ENCODE measurements around the gene YEATS4. TPM values are rescaled to one million over a fixed set of nuclear protein-coding genes. Genes with fewer than 3 reads are reported as not detected.
A peak's percentile ranks its signal among the peaks of the same experiment; 100 is the strongest.

The YEATS4 gene
- total and polyA plus RNA-seq, 2 experiments from 2014 or later: 64.7 to 90.5 TPM

DNA sequence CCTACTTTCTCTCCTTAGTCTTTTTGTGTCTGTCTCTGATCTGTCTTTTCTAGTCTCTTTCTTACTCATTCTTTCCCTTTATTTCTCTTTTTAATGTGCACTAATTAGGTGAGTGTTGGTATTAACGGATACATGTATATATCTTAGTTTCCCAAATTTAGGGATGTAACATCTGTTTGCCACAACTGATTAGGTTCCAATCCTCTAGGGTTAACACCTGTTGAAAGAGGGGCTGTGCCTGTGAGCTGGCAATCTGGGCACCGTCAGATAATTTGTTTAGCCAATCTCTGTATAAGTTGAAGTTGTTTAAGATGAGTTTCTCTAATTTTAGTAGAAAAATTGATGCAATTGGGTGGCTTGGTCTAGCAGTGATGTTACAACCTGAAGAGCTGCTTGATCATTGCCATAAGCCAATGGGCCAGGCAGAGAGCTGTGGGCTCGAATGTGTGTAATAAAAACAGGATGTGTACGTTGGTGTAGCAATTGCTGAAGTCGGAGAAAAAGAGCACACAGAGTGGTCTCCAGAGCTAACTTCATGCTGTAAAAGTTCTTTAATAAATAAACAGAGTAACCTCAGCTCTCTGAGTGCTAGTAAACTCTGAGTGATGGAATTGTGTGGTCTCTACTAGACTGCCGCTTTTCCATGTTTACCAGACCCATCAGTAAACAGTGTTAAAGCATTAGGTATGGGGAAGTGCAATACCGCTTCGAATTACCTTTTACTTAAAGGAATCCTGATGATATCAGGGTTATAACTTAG lies 29.7 kb upstream of the YEATS4 start:
- DNase-seq (ENCODE audit: low spot score) (no peak), ATAC-seq (no peak)
- no peaks in the 10 kb centered on the region for H4K20me1 ChIP-seq (replicated peaks; ENCODE audit: insufficient read depth)
- H3F3A ChIP-seq (replicated peaks; ENCODE audit: low read depth): 0 out of 2 replicates have a peak, but pooled peaks cover 4% of the 10 kb centered on the region
- no peaks in the 10 kb centered on the region for H3K36me3 ChIP-seq (ENCODE audit: insufficient read depth)
- TF ChIP-seq CREB1 (CRISPR knock-in tag; IDR thresholded peaks at IDR 0.05; ENCODE audit: low read depth) (no peak), EZH2phosphoT487 (IDR thresholded peaks at IDR 0.05; ENCODE audit: unreplicated experiment) (no peak), EZH2 (IDR thresholded peaks at IDR 0.05; ENCODE audit: low read depth, unreplicated experiment) (no peak), ZNF331 (CRISPR knock-in tag; IDR thresholded peaks at IDR 0.05; ENCODE audit: low read depth) (no peak), NANOG (IDR thresholded peaks at IDR 0.05; ENCODE audit: borderline replicate concordance) (no peak), JUNB (IDR thresholded peaks at IDR 0.05; ENCODE audit: unreplicated experiment) (no peak), POLR2AphosphoS5 (IDR thresholded peaks at IDR 0.05; ENCODE audit: low read depth) (no peak), STAT1 (IDR thresholded peaks at IDR 0.05; ENCODE audit: unreplicated experiment) (no peak), ZNF114 (CRISPR knock-in tag; IDR thresholded peaks at IDR 0.05) (no peak)
- TF ChIP-seq, protein P1, sequence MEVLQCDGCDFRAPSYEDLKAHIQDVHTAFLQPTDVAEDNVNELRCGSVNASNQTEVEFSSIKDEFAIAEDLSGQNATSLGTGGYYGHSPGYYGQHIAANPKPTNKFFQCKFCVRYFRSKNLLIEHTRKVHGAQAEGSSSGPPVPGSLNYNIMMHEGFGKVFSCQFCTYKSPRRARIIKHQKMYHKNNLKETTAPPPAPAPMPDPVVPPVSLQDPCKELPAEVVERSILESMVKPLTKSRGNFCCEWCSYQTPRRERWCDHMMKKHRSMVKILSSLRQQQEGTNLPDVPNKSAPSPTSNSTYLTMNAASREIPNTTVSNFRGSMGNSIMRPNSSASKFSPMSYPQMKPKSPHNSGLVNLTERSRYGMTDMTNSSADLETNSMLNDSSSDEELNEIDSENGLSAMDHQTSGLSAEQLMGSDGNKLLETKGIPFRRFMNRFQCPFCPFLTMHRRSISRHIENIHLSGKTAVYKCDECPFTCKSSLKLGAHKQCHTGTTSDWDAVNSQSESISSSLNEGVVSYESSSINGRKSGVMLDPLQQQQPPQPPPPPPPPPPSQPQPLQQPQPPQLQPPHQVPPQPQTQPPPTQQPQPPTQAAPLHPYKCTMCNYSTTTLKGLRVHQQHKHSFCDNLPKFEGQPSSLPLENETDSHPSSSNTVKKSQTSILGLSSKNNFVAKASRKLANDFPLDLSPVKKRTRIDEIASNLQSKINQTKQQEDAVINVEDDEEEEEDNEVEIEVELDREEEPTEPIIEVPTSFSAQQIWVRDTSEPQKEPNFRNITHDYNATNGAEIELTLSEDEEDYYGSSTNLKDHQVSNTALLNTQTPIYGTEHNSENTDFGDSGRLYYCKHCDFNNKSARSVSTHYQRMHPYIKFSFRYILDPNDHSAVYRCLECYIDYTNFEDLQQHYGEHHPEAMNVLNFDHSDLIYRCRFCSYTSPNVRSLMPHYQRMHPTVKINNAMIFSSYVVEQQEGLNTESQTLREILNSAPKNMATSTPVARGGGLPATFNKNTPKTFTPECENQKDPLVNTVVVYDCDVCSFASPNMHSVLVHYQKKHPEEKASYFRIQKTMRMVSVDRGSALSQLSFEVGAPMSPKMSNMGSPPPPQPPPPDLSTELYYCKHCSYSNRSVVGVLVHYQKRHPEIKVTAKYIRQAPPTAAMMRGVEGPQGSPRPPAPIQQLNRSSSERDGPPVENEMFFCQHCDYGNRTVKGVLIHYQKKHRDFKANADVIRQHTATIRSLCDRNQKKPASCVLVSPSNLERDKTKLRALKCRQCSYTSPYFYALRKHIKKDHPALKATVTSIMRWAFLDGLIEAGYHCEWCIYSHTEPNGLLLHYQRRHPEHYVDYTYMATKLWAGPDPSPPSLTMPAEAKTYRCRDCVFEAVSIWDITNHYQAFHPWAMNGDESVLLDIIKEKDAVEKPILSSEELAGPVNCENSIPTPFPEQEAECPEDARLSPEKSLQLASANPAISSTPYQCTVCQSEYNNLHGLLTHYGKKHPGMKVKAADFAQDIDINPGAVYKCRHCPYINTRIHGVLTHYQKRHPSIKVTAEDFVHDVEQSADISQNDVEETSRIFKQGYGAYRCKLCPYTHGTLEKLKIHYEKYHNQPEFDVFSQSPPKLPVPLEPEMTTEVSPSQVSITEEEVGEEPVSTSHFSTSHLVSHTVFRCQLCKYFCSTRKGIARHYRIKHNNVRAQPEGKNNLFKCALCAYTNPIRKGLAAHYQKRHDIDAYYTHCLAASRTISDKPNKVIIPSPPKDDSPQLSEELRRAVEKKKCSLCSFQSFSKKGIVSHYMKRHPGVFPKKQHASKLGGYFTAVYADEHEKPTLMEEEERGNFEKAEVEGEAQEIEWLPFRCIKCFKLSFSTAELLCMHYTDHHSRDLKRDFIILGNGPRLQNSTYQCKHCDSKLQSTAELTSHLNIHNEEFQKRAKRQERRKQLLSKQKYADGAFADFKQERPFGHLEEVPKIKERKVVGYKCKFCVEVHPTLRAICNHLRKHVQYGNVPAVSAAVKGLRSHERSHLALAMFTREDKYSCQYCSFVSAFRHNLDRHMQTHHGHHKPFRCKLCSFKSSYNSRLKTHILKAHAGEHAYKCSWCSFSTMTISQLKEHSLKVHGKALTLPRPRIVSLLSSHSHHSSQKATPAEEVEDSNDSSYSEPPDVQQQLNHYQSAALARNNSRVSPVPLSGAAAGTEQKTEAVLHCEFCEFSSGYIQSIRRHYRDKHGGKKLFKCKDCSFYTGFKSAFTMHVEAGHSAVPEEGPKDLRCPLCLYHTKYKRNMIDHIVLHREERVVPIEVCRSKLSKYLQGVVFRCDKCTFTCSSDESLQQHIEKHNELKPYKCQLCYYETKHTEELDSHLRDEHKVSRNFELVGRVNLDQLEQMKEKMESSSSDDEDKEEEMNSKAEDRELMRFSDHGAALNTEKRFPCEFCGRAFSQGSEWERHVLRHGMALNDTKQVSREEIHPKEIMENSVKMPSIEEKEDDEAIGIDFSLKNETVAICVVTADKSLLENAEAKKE (CRISPR knock-in tag; IDR thresholded peaks at IDR 0.05): no peak
- TF ChIP-seq, protein P2, sequence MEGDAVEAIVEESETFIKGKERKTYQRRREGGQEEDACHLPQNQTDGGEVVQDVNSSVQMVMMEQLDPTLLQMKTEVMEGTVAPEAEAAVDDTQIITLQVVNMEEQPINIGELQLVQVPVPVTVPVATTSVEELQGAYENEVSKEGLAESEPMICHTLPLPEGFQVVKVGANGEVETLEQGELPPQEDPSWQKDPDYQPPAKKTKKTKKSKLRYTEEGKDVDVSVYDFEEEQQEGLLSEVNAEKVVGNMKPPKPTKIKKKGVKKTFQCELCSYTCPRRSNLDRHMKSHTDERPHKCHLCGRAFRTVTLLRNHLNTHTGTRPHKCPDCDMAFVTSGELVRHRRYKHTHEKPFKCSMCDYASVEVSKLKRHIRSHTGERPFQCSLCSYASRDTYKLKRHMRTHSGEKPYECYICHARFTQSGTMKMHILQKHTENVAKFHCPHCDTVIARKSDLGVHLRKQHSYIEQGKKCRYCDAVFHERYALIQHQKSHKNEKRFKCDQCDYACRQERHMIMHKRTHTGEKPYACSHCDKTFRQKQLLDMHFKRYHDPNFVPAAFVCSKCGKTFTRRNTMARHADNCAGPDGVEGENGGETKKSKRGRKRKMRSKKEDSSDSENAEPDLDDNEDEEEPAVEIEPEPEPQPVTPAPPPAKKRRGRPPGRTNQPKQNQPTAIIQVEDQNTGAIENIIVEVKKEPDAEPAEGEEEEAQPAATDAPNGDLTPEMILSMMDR (conservative IDR thresholded peaks at IDR 0.05; ENCODE audit: low read depth in 2 of 2): no peak
- TF ChIP-seq, protein P3, sequence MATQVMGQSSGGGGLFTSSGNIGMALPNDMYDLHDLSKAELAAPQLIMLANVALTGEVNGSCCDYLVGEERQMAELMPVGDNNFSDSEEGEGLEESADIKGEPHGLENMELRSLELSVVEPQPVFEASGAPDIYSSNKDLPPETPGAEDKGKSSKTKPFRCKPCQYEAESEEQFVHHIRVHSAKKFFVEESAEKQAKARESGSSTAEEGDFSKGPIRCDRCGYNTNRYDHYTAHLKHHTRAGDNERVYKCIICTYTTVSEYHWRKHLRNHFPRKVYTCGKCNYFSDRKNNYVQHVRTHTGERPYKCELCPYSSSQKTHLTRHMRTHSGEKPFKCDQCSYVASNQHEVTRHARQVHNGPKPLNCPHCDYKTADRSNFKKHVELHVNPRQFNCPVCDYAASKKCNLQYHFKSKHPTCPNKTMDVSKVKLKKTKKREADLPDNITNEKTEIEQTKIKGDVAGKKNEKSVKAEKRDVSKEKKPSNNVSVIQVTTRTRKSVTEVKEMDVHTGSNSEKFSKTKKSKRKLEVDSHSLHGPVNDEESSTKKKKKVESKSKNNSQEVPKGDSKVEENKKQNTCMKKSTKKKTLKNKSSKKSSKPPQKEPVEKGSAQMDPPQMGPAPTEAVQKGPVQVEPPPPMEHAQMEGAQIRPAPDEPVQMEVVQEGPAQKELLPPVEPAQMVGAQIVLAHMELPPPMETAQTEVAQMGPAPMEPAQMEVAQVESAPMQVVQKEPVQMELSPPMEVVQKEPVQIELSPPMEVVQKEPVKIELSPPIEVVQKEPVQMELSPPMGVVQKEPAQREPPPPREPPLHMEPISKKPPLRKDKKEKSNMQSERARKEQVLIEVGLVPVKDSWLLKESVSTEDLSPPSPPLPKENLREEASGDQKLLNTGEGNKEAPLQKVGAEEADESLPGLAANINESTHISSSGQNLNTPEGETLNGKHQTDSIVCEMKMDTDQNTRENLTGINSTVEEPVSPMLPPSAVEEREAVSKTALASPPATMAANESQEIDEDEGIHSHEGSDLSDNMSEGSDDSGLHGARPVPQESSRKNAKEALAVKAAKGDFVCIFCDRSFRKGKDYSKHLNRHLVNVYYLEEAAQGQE (IDR thresholded peaks at IDR 0.05; ENCODE audit: unreplicated experiment): no peak
- TF ChIP-seq, protein P4, sequence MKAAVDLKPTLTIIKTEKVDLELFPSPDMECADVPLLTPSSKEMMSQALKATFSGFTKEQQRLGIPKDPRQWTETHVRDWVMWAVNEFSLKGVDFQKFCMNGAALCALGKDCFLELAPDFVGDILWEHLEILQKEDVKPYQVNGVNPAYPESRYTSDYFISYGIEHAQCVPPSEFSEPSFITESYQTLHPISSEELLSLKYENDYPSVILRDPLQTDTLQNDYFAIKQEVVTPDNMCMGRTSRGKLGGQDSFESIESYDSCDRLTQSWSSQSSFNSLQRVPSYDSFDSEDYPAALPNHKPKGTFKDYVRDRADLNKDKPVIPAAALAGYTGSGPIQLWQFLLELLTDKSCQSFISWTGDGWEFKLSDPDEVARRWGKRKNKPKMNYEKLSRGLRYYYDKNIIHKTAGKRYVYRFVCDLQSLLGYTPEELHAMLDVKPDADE (IDR thresholded peaks at IDR 0.05): no peak
- peaks cover 54% of the 10 kb centered on the region for H3K4me1 Mint-ChIP-seq
- H3K27ac Mint-ChIP-seq: peak overlapping the region; percentile 93
- H3K36me3 Mint-ChIP-seq (ENCODE audit: low read depth): no peaks in the 10 kb centered on the region; the same call in 2 of the 3 replicates
- H3K9me3 Mint-ChIP-seq: no peaks in the 10 kb centered on the region
- no peaks in the 10 kb centered on the region for H3K27me3 Mint-ChIP-seq (ENCODE audit: insufficient read depth, low read depth, poor library complexity)
- no peak overlapping the region for H3K4me3 ChIP-seq
- no peaks in the 10 kb centered on the region for H3K79me2 ChIP-seq (replicated peaks; ENCODE audit: insufficient read depth)
- peak overlapping the region; percentile 89; the same call in 1 of the 2 replicates for H3K27ac ChIP-seq (ENCODE audit: low read depth)
- H3K4me3 Mint-ChIP-seq: peak overlapping the region; percentile 13; the same call in 1 of the 3 replicates
- no peaks in the 10 kb centered on the region for H3K27me3 ChIP-seq (ENCODE audit: insufficient read depth)
- 0 out of 2 replicates have a peak overlapping the region, but pooled peaks have one; percentile 20 for H2AFZ ChIP-seq
- H3K4me2 ChIP-seq: peak overlapping the region; percentile 34
- peaks cover 41% of the 10 kb centered on the region for H3K4me1 ChIP-seq (ENCODE audit: insufficient read depth)
- H3K9me2 ChIP-seq (ENCODE audit: insufficient read depth): no peaks in the 10 kb centered on the region
